K562 (cell line): ENCODE data around the gene TOX2. TPM values are rescaled to one million over a fixed set of nuclear protein-coding genes. Genes with fewer than 3 reads are reported as not detected.

Experiments
- CAMTA2 ChIP-seq: fragments of 250-450 bp; sonication (Bioruptor Pico); conservative IDR thresholded peaks from 2 replicates; pipeline ENCODE4 v1.5.1; 2022
- FOXJ3 ChIP-seq: sonication (generic); formaldehyde crosslinking; IDR thresholded peaks from 2 replicates; pipeline ENCODE4 v1.4.0; 2020; ENCODE audit warnings: mild to moderate bottlenecking, missing genetic modification reagents
- GTF2E2 ChIP-seq: fragments of 200-800 bp; sonication (Bioruptor generic); IDR thresholded peaks from 2 replicates; pipeline ENCODE4 v1.6.1; 2016; ENCODE audit warnings: missing genetic modification characterization, missing compliant biosample characterization
- PTBP1 ChIP-seq: fragments of 200-400 bp; formaldehyde crosslinking; IDR thresholded peaks from 2 replicates; pipeline ENCODE4 v1.6.1; 2017; ENCODE audit warnings: low read depth, low read length
- PTRF ChIP-seq: fragments of 450-650 bp; IDR thresholded peaks from 2 replicates; pipeline ENCODE4 v1.6.1; 2016; ENCODE audit warnings: mild to moderate bottlenecking, missing genetic modification characterization, missing compliant biosample characterization
- SIN3B ChIP-seq: fragments of 450-650 bp; IDR thresholded peaks from 2 replicates; pipeline ENCODE4 v1.6.1; 2017; ENCODE audit warnings: low read depth, mild to moderate bottlenecking, moderate library complexity
- SNRNP70 ChIP-seq: fragments of 200-400 bp; formaldehyde crosslinking; optimal IDR thresholded peaks from 2 replicates; pipeline ENCODE3; 2017; ENCODE audit warnings: low read depth, low read length
- ZNF239 ChIP-seq: fragments of 250-450 bp; sonication (Bioruptor Pico); IDR thresholded peaks from 2 replicates; pipeline ENCODE4 v1.4.0; 2020; ENCODE audit warnings: mild to moderate bottlenecking
- polyA plus RNA-seq, 8 experiments: library from polyadenylated mRNA; depleted of rRNA in 4 of 8; stranded (reverse) in 5 of 8; unstranded in 3 of 8; fragments of >200 nt; fragmentation: Nextera tagmentation in 2 of 8; fragmentation: Illumina TruSeq in 1 of 8; extraction: Ambion mirVana in 2 of 8; extraction: Trizol in 1 of 8; gene quantifications; 2 replicates each; pipeline versions ENCODE4 v1.2.1 to v1.2.3, GENCODE V29; 2011 to 2014; ENCODE audit warnings: inconsistent platforms in 1 of 8, missing spikeins in 1 of 8
- total RNA-seq, 7 experiments: library from RNA; depleted of rRNA in 6 of 7; stranded (reverse); fragments of >200 nt in 6 of 7; fragmentation: Illumina TruSeq in 2 of 7; extraction: Trizol in 2 of 7; gene quantifications; 2 replicates each; pipeline versions ENCODE4 v1.2.1 to v1.2.3, GENCODE V29; 2011 to 2021; ENCODE audit warnings: low replicate concordance in 1 of 7
- TF ChIP-seq, protein P1 (sequence below): fragments of 250-450 bp; sonication (Bioruptor Pico); IDR thresholded peaks from 2 replicates; pipeline ENCODE4 v1.8.0; 2021; ENCODE audit warnings: moderate library complexity, mild to moderate bottlenecking, inconsistent platforms
- TF ChIP-seq, protein P2 (sequence below), 2 experiments: fragments of 450-650 bp in 1 of 2; IDR thresholded peaks; 2 replicates each; pipeline ENCODE4 v1.6.1; 2011 to 2017; ENCODE audit warnings: low read depth in 2 of 2, antibody characterized with exemption in 1 of 2, borderline replicate concordance in 1 of 2, low read length in 1 of 2, mild to moderate bottlenecking in 1 of 2, mixed read lengths in 1 of 2; ENCODE audit not compliant: control insufficient read depth in 1 of 2
- TF ChIP-seq, protein P3 (sequence below): sonication (generic); formaldehyde crosslinking; IDR thresholded peaks from 2 replicates; pipeline ENCODE4 v1.8.1; 2022; ENCODE audit warnings: missing genetic modification reagents

The TOX2 gene
- total and polyA plus RNA-seq, 9 of the 15 experiments (the other 6 are each of a cell fraction or from before 2014, with no cell fraction given): not detected

DNA sequence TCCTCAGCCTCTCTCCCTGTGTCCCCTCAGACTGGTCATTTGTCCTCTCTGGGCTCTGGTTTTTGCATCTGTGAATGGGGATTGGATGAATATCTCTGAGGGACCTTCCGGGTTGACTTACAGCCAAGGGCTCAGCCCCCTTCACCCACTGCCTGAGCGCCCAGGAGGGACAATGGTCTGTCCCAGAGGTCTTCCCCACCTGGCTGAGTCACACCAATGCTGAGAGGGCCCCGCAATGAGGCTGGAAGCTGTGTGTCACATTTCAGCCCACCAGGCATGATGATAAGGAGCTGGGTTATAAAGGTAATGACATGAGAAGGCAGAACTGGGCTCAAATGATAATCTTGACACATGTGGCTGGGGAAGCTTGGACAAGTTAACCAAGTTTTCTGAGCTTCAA is 70.5 kb downstream of the TOX2 start (continued):
- TF ChIP-seq SIN3B (no peak), PTBP1 (no peak), SNRNP70 (no peak), FOXJ3 (CRISPR knock-in tag) (no peak), ZNF239 (CRISPR knock-in tag) (no peak), CAMTA2 (CRISPR knock-in tag) (no peak), GTF2E2 (tag) (no peak), PTRF (no peak)
- TF ChIP-seq, protein P1, sequence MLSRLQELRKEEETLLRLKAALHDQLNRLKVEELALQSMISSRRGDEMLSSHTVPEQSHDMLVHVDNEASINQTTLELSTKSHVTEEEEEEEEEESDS (CRISPR knock-in tag): no peak
- TF ChIP-seq, protein P2, sequence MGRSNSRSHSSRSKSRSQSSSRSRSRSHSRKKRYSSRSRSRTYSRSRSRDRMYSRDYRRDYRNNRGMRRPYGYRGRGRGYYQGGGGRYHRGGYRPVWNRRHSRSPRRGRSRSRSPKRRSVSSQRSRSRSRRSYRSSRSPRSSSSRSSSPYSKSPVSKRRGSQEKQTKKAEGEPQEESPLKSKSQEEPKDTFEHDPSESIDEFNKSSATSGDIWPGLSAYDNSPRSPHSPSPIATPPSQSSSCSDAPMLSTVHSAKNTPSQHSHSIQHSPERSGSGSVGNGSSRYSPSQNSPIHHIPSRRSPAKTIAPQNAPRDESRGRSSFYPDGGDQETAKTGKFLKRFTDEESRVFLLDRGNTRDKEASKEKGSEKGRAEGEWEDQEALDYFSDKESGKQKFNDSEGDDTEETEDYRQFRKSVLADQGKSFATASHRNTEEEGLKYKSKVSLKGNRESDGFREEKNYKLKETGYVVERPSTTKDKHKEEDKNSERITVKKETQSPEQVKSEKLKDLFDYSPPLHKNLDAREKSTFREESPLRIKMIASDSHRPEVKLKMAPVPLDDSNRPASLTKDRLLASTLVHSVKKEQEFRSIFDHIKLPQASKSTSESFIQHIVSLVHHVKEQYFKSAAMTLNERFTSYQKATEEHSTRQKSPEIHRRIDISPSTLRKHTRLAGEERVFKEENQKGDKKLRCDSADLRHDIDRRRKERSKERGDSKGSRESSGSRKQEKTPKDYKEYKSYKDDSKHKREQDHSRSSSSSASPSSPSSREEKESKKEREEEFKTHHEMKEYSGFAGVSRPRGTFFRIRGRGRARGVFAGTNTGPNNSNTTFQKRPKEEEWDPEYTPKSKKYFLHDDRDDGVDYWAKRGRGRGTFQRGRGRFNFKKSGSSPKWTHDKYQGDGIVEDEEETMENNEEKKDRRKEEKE (IDR thresholded peaks at IDR 0.05; ENCODE audit: borderline replicate concordance in 1 of 2, control insufficient read depth in 1 of 2, low read depth in 2 of 2, low read length in 1 of 2): no peak
- TF ChIP-seq, protein P3, sequence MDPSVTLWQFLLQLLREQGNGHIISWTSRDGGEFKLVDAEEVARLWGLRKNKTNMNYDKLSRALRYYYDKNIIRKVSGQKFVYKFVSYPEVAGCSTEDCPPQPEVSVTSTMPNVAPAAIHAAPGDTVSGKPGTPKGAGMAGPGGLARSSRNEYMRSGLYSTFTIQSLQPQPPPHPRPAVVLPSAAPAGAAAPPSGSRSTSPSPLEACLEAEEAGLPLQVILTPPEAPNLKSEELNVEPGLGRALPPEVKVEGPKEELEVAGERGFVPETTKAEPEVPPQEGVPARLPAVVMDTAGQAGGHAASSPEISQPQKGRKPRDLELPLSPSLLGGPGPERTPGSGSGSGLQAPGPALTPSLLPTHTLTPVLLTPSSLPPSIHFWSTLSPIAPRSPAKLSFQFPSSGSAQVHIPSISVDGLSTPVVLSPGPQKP (CRISPR knock-in tag): no peak
